Measurements from ENCODE around the gene CSMD2.

CSMD2 gene

DNA sequence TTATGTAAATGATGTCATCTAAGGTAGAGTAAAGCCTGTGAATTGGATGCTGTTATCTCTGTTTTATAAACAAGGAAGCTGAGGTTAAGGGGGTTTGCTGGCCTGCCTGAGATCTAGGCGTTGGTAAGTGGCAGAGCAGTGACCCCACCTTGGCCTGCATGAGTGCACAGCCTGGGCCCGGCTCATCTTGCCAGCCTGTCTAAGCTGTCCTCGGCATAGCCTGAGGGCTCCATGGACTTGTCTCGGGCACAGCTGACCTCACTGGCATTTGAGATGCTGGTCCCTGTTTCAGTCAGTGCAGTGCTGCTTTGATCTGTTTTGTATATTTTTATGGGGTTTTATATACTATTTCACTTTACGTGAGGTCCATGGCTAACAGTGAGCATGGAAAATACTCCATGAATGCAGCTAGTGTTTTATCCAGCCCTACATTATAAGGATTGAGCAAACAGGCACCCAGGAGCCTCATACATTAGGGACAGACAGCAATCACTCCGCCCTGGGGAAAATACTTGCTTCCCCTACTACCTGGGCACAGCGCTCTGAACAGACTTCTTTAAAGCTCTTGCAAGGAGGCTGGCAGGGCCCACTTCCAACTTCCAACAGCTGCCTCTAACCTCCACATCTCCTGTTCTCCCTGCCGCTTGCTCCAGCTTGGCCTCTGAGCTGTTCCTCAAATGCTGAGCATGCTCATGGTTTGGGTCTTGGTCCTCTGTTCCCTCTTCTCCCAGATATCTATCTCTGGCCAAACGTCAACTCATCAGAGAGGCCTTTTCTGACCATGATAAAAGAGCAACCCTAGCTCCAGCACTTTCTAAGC lies 451.8 kb downstream of the CSMD2 start:
- no peaks in the 10 kb centered on the region for H3F3A ChIP-seq (ENCODE audit: low read depth)
- no peaks in the 10 kb centered on the region for H3K36me3 ChIP-seq (ENCODE audit: insufficient read depth, low read length)
- no peak overlapping the region for H3K9ac ChIP-seq (ENCODE audit: low read depth, low read length, poor library complexity, severe bottlenecking)
- H3K9me2 ChIP-seq (replicated peaks; ENCODE audit: low read depth, low read length), result no peaks in the 10 kb centered on the region
- H3K79me2 ChIP-seq (ENCODE audit: insufficient read depth, low read length), result no peaks in the 10 kb centered on the region
- no peak for TF ChIP-seq EZH2phosphoT487 (IDR thresholded peaks at IDR 0.05; ENCODE audit: borderline replicate concordance)
- TF ChIP-seq, protein P1, sequence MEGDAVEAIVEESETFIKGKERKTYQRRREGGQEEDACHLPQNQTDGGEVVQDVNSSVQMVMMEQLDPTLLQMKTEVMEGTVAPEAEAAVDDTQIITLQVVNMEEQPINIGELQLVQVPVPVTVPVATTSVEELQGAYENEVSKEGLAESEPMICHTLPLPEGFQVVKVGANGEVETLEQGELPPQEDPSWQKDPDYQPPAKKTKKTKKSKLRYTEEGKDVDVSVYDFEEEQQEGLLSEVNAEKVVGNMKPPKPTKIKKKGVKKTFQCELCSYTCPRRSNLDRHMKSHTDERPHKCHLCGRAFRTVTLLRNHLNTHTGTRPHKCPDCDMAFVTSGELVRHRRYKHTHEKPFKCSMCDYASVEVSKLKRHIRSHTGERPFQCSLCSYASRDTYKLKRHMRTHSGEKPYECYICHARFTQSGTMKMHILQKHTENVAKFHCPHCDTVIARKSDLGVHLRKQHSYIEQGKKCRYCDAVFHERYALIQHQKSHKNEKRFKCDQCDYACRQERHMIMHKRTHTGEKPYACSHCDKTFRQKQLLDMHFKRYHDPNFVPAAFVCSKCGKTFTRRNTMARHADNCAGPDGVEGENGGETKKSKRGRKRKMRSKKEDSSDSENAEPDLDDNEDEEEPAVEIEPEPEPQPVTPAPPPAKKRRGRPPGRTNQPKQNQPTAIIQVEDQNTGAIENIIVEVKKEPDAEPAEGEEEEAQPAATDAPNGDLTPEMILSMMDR (conservative IDR thresholded peaks at IDR 0.05; ENCODE audit: low read length), result no peak
- H3K27me3 ChIP-seq (ENCODE audit: insufficient read depth, low read length, poor library complexity, severe bottlenecking), result no peaks in the 10 kb centered on the region
- H3K4me2 ChIP-seq (ENCODE audit: low read depth, low read length, poor library complexity, severe bottlenecking), result no peak overlapping the region
- no peak overlapping the region for H2AFZ ChIP-seq (ENCODE audit: low read length)
- H3K4me3 ChIP-seq (ENCODE audit: low read length, poor library complexity, severe bottlenecking), result no peak overlapping the region
- no peaks in the 10 kb centered on the region for H3K9me3 ChIP-seq (ENCODE audit: insufficient read depth, low read depth, low read length)
- no peaks in the 10 kb centered on the region for H4K20me1 ChIP-seq (ENCODE audit: insufficient read depth, low read length, poor library complexity, severe bottlenecking)
- H3K4me1 ChIP-seq (ENCODE audit: insufficient read depth, low read length, poor library complexity, severe bottlenecking), result no peaks in the 10 kb centered on the region

DNA sequence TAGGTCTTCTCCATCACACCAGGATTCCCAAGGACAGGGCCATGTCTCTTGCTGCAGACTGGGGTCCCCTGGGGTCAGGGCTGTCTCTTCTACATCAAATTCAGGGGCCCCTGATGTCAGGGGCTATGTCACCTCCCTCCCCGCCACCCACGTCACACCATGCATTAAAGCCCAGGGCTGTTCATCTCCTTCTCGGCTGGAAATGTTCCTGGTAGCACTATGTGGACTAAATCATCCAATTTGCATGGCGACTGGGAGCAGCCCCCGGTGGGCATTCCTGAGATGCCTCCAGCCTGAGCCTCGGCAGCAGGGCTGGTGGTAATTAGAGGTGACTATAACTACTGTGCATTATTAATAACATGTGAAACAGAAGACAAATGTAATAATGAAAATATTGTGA lies 452.8 kb downstream of the CSMD2 start:
- no peaks in the 10 kb centered on the region for H3K79me2 ChIP-seq (ENCODE audit: insufficient read depth, low read length)
- no peaks in the 10 kb centered on the region for H4K20me1 ChIP-seq (ENCODE audit: insufficient read depth, low read length, poor library complexity, severe bottlenecking)
- no peaks in the 10 kb centered on the region for H3K36me3 ChIP-seq (ENCODE audit: insufficient read depth, low read length)
- H3K4me2 ChIP-seq (ENCODE audit: low read depth, low read length, poor library complexity, severe bottlenecking), result no peak overlapping the region
- H3K9ac ChIP-seq (ENCODE audit: low read depth, low read length, poor library complexity, severe bottlenecking), result no peak overlapping the region
- no peaks in the 10 kb centered on the region for H3K27me3 ChIP-seq (ENCODE audit: insufficient read depth, low read length, poor library complexity, severe bottlenecking)
- no peaks in the 10 kb centered on the region for H3K9me3 ChIP-seq (ENCODE audit: insufficient read depth, low read depth, low read length)
- H3K9me2 ChIP-seq (replicated peaks; ENCODE audit: low read depth, low read length), result no peaks in the 10 kb centered on the region
- H3K4me3 ChIP-seq (ENCODE audit: low read length, poor library complexity, severe bottlenecking), result no peak overlapping the region
- H3K4me1 ChIP-seq (ENCODE audit: insufficient read depth, low read length, poor library complexity, severe bottlenecking), result no peaks in the 10 kb centered on the region
- H2AFZ ChIP-seq (ENCODE audit: low read length), result no peak overlapping the region
- no peak for TF ChIP-seq EZH2phosphoT487 (IDR thresholded peaks at IDR 0.05; ENCODE audit: borderline replicate concordance)
- TF ChIP-seq, protein P1 (conservative IDR thresholded peaks at IDR 0.05; ENCODE audit: low read length), result no peak
- no peaks in the 10 kb centered on the region for H3F3A ChIP-seq (ENCODE audit: low read depth)

DNA sequence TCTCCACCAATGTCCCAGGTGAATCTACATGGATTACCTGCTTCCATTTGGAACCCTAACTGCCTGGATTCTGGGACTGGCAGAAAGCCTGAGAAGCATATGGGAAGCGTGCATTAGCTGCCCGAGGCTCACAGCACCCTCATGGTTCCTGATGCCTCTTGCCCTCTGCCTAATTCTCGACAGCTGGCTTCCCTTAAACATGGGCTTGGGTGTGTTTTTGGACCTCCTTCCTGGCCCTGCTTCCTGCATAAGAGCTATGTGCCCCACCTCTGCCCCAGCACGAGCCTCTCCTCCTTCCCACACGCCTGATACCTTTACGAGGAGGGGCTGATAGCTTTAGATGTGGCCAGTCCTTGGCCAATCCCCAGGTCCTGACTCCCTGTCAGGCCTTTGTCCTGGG lies 453.5 kb downstream of the CSMD2 start:
- no peak overlapping the region for H2AFZ ChIP-seq (ENCODE audit: low read length)
- H3K9me3 ChIP-seq (ENCODE audit: insufficient read depth, low read depth, low read length), result no peaks in the 10 kb centered on the region
- H3K36me3 ChIP-seq (ENCODE audit: insufficient read depth, low read length), result no peaks in the 10 kb centered on the region
- H3K79me2 ChIP-seq (ENCODE audit: insufficient read depth, low read length), result no peaks in the 10 kb centered on the region
- no peak overlapping the region for H3K4me2 ChIP-seq (ENCODE audit: low read depth, low read length, poor library complexity, severe bottlenecking)
- TF ChIP-seq, protein P1 (conservative IDR thresholded peaks at IDR 0.05; ENCODE audit: low read length), result no peak
- TF ChIP-seq EZH2phosphoT487 (IDR thresholded peaks at IDR 0.05; ENCODE audit: borderline replicate concordance), result no peak
- H3K9ac ChIP-seq (ENCODE audit: low read depth, low read length, poor library complexity, severe bottlenecking), result no peak overlapping the region
- no peaks in the 10 kb centered on the region for H4K20me1 ChIP-seq (ENCODE audit: insufficient read depth, low read length, poor library complexity, severe bottlenecking)
- H3F3A ChIP-seq (ENCODE audit: low read depth), result no peaks in the 10 kb centered on the region
- H3K9me2 ChIP-seq (replicated peaks; ENCODE audit: low read depth, low read length), result no peaks in the 10 kb centered on the region
- no peak overlapping the region for H3K4me3 ChIP-seq (ENCODE audit: low read length, poor library complexity, severe bottlenecking)
- no peaks in the 10 kb centered on the region for H3K27me3 ChIP-seq (ENCODE audit: insufficient read depth, low read length, poor library complexity, severe bottlenecking)
- no peaks in the 10 kb centered on the region for H3K4me1 ChIP-seq (ENCODE audit: insufficient read depth, low read length, poor library complexity, severe bottlenecking)
